CD8-positive, alpha-beta memory T cell (primary cell): ENCODE results near the gene SSC5D. TPM values are rescaled to one million over a fixed set of nuclear protein-coding genes. Genes with fewer than 3 reads are reported as not detected.

ENCODE experiments used
- CTCF ChIA-PET: fragments of 350-600 bp; sonication (Branson Sonifier 250); formaldehyde crosslinking; loops from one replicate; lab custom pipeline; 2021; ENCODE audit warnings: antibody characterized with exemption; lab: Charles Lee
- POLR2A ChIA-PET: fragments of 350-600 bp; sonication (Branson Sonifier 250); formaldehyde crosslinking; loops from one replicate; lab custom pipeline; 2021; ENCODE audit warnings: antibody characterized with exemption; lab: Charles Lee
- DNase-seq, 5 donors: peaks; one replicate each; pipeline versions ENCODE4 v3.0.0 to v3.0.0-alpha.2; 2020 to 2022; ENCODE audit warnings: mixed read lengths in 1 of 5
- H3K27ac ChIP-seq: one replicate; pipeline ENCODE4 v1.7.0; 2013; ENCODE audit warnings: low read depth, mild to moderate bottlenecking, low read length, moderate library complexity
- H3K27me3 ChIP-seq: 2 replicates; pipeline ENCODE4 v1.7.0; 2013; ENCODE audit warnings: low read length, mild to moderate bottlenecking; ENCODE audit not compliant: insufficient read depth, poor library complexity, severe bottlenecking
- H3K36me3 ChIP-seq: 2 replicates; pipeline ENCODE4 v1.7.0; 2013; ENCODE audit warnings: mild to moderate bottlenecking, low read length, moderate library complexity; ENCODE audit not compliant: insufficient read depth
- H3K4me1 ChIP-seq: 2 replicates; pipeline ENCODE4 v1.7.0; 2013; ENCODE audit warnings: mild to moderate bottlenecking, low read length, moderate library complexity; ENCODE audit not compliant: insufficient read depth
- H3K4me3 ChIP-seq: 2 replicates; pipeline ENCODE4 v1.7.0; 2013; ENCODE audit warnings: mild to moderate bottlenecking, low read length
- H3K9me3 ChIP-seq: 2 replicates; pipeline ENCODE4 v1.7.0; 2013; ENCODE audit warnings: mild to moderate bottlenecking, low read length
- H3K27ac Mint-ChIP-seq, 8 donors: one replicate each; pipeline ENCODE4 v1.8.0; 2020 to 2021; ENCODE audit warnings: mixed read lengths in 8 of 8, mild to moderate bottlenecking in 6 of 8, inconsistent platforms in 3 of 8, moderate library complexity in 3 of 8
- H3K27me3 Mint-ChIP-seq, 2 donors: one replicate each; pipeline ENCODE4 v1.8.0; 2020 to 2021; ENCODE audit warnings: mixed read lengths in 2 of 2, mild to moderate bottlenecking in 1 of 2, moderate library complexity in 1 of 2
- H3K36me3 Mint-ChIP-seq, 3 donors: one replicate each; pipeline ENCODE4 v1.8.0; 2020 to 2021; ENCODE audit warnings: mixed read lengths in 3 of 3, inconsistent platforms in 1 of 3, mild to moderate bottlenecking in 1 of 3
- H3K4me1 Mint-ChIP-seq, 3 donors: one replicate each; pipeline ENCODE4 v1.8.0; 2020 to 2021; ENCODE audit warnings: mixed read lengths in 3 of 3, inconsistent platforms in 1 of 3, mild to moderate bottlenecking in 1 of 3
- H3K4me3 Mint-ChIP-seq, 7 donors: one replicate each; pipeline ENCODE4 v1.8.0; 2020 to 2021; ENCODE audit warnings: mixed read lengths in 7 of 7, mild to moderate bottlenecking in 6 of 7, moderate library complexity in 4 of 7, inconsistent platforms in 2 of 7
- H3K9me3 Mint-ChIP-seq, 5 donors: one replicate each; pipeline ENCODE4 v1.8.0; 2020 to 2022; ENCODE audit warnings: mixed read lengths in 5 of 5, mild to moderate bottlenecking in 3 of 5, moderate library complexity in 2 of 5, inconsistent platforms in 1 of 5
- polyA plus RNA-seq: library from polyadenylated mRNA; unstranded; fragments of 300-500 nt; fragmentation: Illumina TruSeq; gene quantifications from one replicate; pipeline ENCODE4 v1.2.3, GENCODE V29; 2021
- total RNA-seq, 2 experiments: library from RNA; stranded (reverse); gene quantifications; one replicate each; pipeline ENCODE4 v1.2.3, GENCODE V29; 2021

The SSC5D gene
- total RNA-seq (1 to 10 TPM in 1 of 2 experiments, under 1 TPM in 1; 0.35 to 1.2 TPM), polyA plus RNA-seq (not detected)

DNA sequence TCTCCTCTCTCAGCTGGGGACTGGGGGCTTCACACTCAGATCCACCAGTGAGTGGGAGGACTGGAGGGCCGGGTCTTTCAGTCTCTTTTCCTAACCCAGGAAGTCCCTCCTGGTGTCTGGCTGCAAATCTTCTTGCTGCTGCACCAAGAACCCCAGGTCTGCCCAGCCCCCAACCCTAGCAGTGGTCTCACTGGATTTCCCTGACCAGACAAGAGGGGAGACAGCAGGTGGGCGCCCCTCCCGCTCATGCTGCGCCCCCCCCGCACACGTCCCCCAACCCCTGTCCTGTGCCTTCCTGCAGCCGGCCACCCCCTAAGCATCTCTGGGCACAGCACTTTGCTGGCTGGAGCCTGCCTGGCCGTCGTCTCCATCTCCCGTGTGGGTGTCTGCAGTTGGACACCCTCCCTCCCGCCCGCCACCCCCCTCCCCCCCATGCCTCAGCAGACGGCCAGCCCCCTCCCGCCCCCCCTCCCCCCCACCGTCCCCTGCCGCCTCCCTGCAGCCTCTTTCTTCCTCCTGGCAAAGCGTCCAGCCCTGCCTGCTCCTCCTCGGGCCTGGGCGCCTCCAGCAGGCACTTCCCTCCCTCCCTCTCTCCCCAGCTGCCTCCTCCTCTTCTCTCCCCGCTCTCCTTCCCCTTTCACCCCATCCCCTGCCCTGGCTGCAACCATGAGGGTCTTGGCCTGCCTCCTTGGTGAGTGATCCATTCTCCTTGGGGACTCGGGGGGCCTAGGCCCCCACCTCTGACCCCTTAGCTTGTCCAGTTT lies at the start of gene SSC5D:
SSC5D (plus strand) TSS at position 513 of the 764 bp plus-strand sequence; CDS start at position 667, 154 bp downstream.
- no peak for DNase-seq
- H3K27ac Mint-ChIP-seq = peak within 1 kb of the TSS in 7 of 8 donors; percentile 3 to 86 (median 66)
- H3K4me3 Mint-ChIP-seq = peak within 1 kb of the TSS in 5 of 7 donors; percentile 19 to 83 (median 48)
- peaks cover 10% of the 10 kb centered on the region for H3K4me1 ChIP-seq
- no peaks in the 10 kb centered on the region for H3K9me3 ChIP-seq
- H3K27ac ChIP-seq = peak within 1 kb of the TSS; percentile 57
- H3K4me1 Mint-ChIP-seq = peaks cover 5 to 26% (median 9%) of the 10 kb centered on the region in 3 donors
- ChIA-PET CTCF (interaction anchor here (1.0 to 6.4 kb wide), 2 partner anchors 16 to 20 kb away, joined by 8 to 34 read pairs; no protein-coding TSS in a partner anchor), POLR2A (no interaction called here)
- peaks cover 0 to 1% (median 0%) of the 10 kb centered on the region in 3 donors for H3K36me3 Mint-ChIP-seq
- H3K36me3 ChIP-seq = no peaks in the 10 kb centered on the region
- no peaks in the 10 kb centered on the region for H3K27me3 ChIP-seq
- no peak within 1 kb of the TSS for H3K4me3 ChIP-seq
- H3K27me3 Mint-ChIP-seq = peaks cover 2 to 10% of the 10 kb centered on the region in 2 donors
- no peaks in the 10 kb centered on the region for H3K9me3 Mint-ChIP-seq

DNA sequence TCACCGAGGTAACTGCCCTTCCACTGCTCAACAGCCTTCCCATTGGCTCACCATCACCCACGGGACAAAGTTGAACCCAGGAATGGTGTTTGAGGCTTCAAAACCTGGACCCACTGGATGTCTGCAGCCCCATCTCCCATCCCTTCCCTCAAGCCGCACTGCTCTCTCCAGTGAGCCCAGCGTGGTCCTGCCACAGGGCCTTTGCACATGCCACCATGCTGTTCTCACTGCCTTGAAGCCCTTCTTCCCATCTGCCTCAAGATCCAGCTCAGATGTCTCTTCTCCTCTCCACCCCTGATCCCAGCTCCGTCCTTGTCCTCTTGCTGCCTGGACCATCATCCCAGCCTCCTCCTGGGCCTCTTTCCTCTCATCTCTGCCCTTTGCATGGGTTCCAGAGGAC lies 49.2 kb upstream of the SSC5D start:
- H3K27me3 Mint-ChIP-seq = peaks cover 48 to 58% of the 10 kb centered on the region in 2 donors
- H3K4me1 Mint-ChIP-seq = peaks cover 13 to 31% (median 22%) of the 10 kb centered on the region in 3 donors
- no peak overlapping the region for H3K27ac ChIP-seq
- peaks cover 15% of the 10 kb centered on the region for H3K4me1 ChIP-seq
- no peak overlapping the region for H3K4me3 Mint-ChIP-seq
- H3K9me3 ChIP-seq = no peaks in the 10 kb centered on the region
- H3K36me3 Mint-ChIP-seq = peaks cover 0 to 5% (median 1%) of the 10 kb centered on the region in 3 donors
- H3K9me3 Mint-ChIP-seq = peaks cover 0 to 3% (median 3%) of the 10 kb centered on the region in 5 donors
- DNase-seq = no peak
- ChIA-PET POLR2A (no interaction called here), CTCF (no interaction called here)
- peaks cover 46% of the 10 kb centered on the region for H3K27me3 ChIP-seq
- H3K36me3 ChIP-seq = no peaks in the 10 kb centered on the region
- H3K27ac Mint-ChIP-seq = no peak overlapping the region
- no peak overlapping the region for H3K4me3 ChIP-seq

GRCh38 chr19:55440411-55441105 lies 47.7 kb upstream of the SSC5D start:
- Histone ChIP-seq H3K27ac (peak overlapping the region; percentile 51), H3K27me3 (peaks cover 47% of the 10 kb centered on the region), H3K4me3 (no peak overlapping the region), H3K9me3 (no peaks in the 10 kb centered on the region), H3K36me3 (no peaks in the 10 kb centered on the region), H3K4me1 (peaks cover 15% of the 10 kb centered on the region)
- H3K27ac Mint-ChIP-seq = peak overlapping the region in 1 of 8 donors; percentile 31
- H3K27me3 Mint-ChIP-seq = peaks cover 63 to 70% of the 10 kb centered on the region in 2 donors
- POLR2A ChIA-PET = no interaction called here
- CTCF ChIA-PET = no interaction called here
- DNase-seq = no peak
- H3K4me1 Mint-ChIP-seq = peaks cover 13 to 31% (median 22%) of the 10 kb centered on the region in 3 donors
- peak overlapping the region in 3 of 7 donors; percentile 41 to 62 (median 46) for H3K4me3 Mint-ChIP-seq
- H3K36me3 Mint-ChIP-seq = peaks cover 0 to 5% (median 1%) of the 10 kb centered on the region in 3 donors
- H3K9me3 Mint-ChIP-seq = peaks cover 0 to 3% (median 3%) of the 10 kb centered on the region in 5 donors

- POLR2A ChIA-PET = no interaction called here
- CTCF ChIA-PET = interaction anchor here (1.2 kb wide), 1 partner anchor 26 kb away, joined by 3 read pairs; no protein-coding TSS in a partner anchor
- Mint-ChIP-seq H3K4me3 (peak overlapping the region in 6 of 7 donors; percentile 3 to 46 (median 30)), H3K27ac (peak overlapping the region in 1 of 8 donors; percentile 31), H3K4me1 (peaks cover 13 to 31% (median 22%) of the 10 kb centered on the region in 3 donors), H3K27me3 (peaks cover 67 to 76% of the 10 kb centered on the region in 2 donors), H3K9me3 (peaks cover 0 to 3% (median 3%) of the 10 kb centered on the region in 5 donors), H3K36me3 (peaks cover 0 to 5% (median 1%) of the 10 kb centered on the region in 3 donors)
- DNase-seq = no peak
- H3K27me3 ChIP-seq = peaks cover 47% of the 10 kb centered on the region
- H3K9me3 ChIP-seq = no peaks in the 10 kb centered on the region
- no peaks in the 10 kb centered on the region for H3K36me3 ChIP-seq
- H3K4me3 ChIP-seq = no peak overlapping the region
- peaks cover 15% of the 10 kb centered on the region for H3K4me1 ChIP-seq
- no peak overlapping the region for H3K27ac ChIP-seq
Measured at GRCh38 chr19:55441319-55441691, 46.9 kb upstream of the SSC5D start.

GRCh38 chr19:55441692-55442321 lies 46.4 kb upstream of the SSC5D start:
- Mint-ChIP-seq H3K4me1 (peaks cover 13 to 29% (median 22%) of the 10 kb centered on the region in 3 donors), H3K36me3 (peaks cover 0 to 5% (median 1%) of the 10 kb centered on the region in 3 donors), H3K4me3 (peak overlapping the region in 5 of 7 donors; percentile 9 to 77 (median 41)), H3K27ac (peak overlapping the region in 2 of 8 donors; percentile 0 to 50), H3K27me3 (peaks cover 63 to 72% of the 10 kb centered on the region in 2 donors), H3K9me3 (peaks cover 0 to 3% (median 3%) of the 10 kb centered on the region in 5 donors)
- DNase-seq = no peak
- Histone ChIP-seq H3K27ac (no peak overlapping the region), H3K36me3 (no peaks in the 10 kb centered on the region), H3K9me3 (no peaks in the 10 kb centered on the region), H3K4me3 (no peak overlapping the region), H3K27me3 (peaks cover 47% of the 10 kb centered on the region), H3K4me1 (peaks cover 15% of the 10 kb centered on the region)
- ChIA-PET POLR2A (no interaction called here), CTCF (interaction anchor here (1.2 kb wide), 1 partner anchor 26 kb away, joined by 3 read pairs; no protein-coding TSS in a partner anchor)

DNA sequence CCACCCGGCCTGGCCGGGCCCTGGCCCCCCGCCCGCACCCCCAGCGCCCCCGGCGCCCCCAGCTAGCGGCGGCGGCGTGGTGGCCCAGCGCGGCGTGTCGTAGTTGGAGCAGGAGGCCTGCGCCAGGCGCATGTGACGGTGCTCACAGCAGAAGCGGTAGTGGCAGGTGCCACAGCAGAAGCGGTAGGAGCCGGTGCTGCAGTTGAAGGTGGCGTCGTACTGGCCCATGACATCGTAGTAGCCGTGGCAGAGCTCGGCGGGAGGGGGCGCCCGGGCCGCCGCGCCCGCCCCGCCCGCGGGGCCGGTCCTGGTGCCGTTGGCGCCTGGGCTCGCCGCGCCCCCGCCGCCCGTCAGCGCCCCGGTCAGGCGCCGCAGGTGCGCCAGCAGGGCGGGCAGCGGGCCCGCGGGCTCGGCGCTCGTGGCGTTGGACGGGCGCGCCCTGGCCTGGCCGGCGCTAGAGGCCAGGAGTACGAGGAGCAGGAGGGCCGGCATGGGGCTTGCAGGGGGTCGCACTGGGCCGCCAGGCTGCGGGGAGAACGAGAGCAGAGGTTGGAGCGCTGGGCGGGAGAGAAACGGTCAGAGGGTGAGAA lies 45.8 kb upstream of the SSC5D start:
- Histone ChIP-seq H3K4me3 (no peak overlapping the region), H3K9me3 (no peaks in the 10 kb centered on the region), H3K27me3 (peaks cover 51% of the 10 kb centered on the region), H3K27ac (no peak overlapping the region), H3K36me3 (no peaks in the 10 kb centered on the region), H3K4me1 (peaks cover 15% of the 10 kb centered on the region)
- peaks cover 0 to 5% (median 1%) of the 10 kb centered on the region in 3 donors for H3K36me3 Mint-ChIP-seq
- peaks cover 56 to 65% of the 10 kb centered on the region in 2 donors for H3K27me3 Mint-ChIP-seq
- ChIA-PET CTCF (interaction anchor here (1.2 kb wide), 1 partner anchor 25 kb away, joined by 3 read pairs; no protein-coding TSS in a partner anchor), POLR2A (no interaction called here)
- DNase-seq = no peak
- peak overlapping the region in 1 of 7 donors; percentile 41 for H3K4me3 Mint-ChIP-seq
- no peak overlapping the region for H3K27ac Mint-ChIP-seq
- peaks cover 13 to 24% (median 22%) of the 10 kb centered on the region in 3 donors for H3K4me1 Mint-ChIP-seq
- peaks cover 0 to 3% (median 3%) of the 10 kb centered on the region in 5 donors for H3K9me3 Mint-ChIP-seq
